Chondrocyte (in vitro differentiated cells): Measurements from ENCODE around the gene RAB27A. TPM values are rescaled to one million over a fixed set of nuclear protein-coding genes. Genes with fewer than 3 reads are reported as not detected.
A peak's percentile ranks its signal among the peaks of the same experiment; 100 is the strongest.
"Not testable (repeated sequence)": the region's sequence is repeated elsewhere in the genome, so short reads cannot be mapped to it uniquely, and the experiment has no call there.

Experiments used
- DNase-seq: peaks from one replicate; pipeline ENCODE4 v3.0.0; 2021; ENCODE audit warnings: mixed read lengths, low spot score
- H3K27ac Mint-ChIP-seq: one replicate; pipeline ENCODE4 v1.8.0; 2021; ENCODE audit warnings: mild to moderate bottlenecking, moderate library complexity, mixed read lengths; ENCODE audit not compliant: unreplicated experiment
- H3K27me3 Mint-ChIP-seq: 2 replicates; pipeline ENCODE4 v1.8.0; 2021; ENCODE audit warnings: low read depth, mixed read lengths
- H3K36me3 Mint-ChIP-seq: 2 replicates; pipeline ENCODE4 v1.8.0; 2021; ENCODE audit warnings: low read depth, mixed read lengths
- H3K4me1 Mint-ChIP-seq: 2 replicates; pipeline ENCODE4 v1.8.0; 2021; ENCODE audit warnings: low read depth, mild to moderate bottlenecking, mixed read lengths
- H3K4me3 Mint-ChIP-seq: one replicate; pipeline ENCODE4 v1.8.0; 2021; ENCODE audit warnings: mild to moderate bottlenecking, moderate library complexity, mixed read lengths; ENCODE audit not compliant: unreplicated experiment
- H3K9me3 Mint-ChIP-seq: 2 replicates; pipeline ENCODE4 v1.8.0; 2021; ENCODE audit warnings: low read depth, mixed read lengths
- CTCF ChIP-seq: fragments of 200-600 bp; sonication (generic); IDR thresholded peaks from 2 replicates; pipeline ENCODE4 v1.5.0; 2021; ENCODE audit warnings: antibody characterized with exemption, mild to moderate bottlenecking, moderate library complexity
- total RNA-seq: library from RNA; stranded (reverse); gene quantifications from 3 replicates; pipeline ENCODE4 v1.2.1, GENCODE V29; 2021

RAB27A gene
- total RNA-seq, 1 donor from 2014 or later = 16.8 TPM

- TF ChIP-seq CTCF = no peak
- no peaks in the 10 kb centered on the region for H3K27me3 Mint-ChIP-seq
- H3K4me3 Mint-ChIP-seq = no peak overlapping the region
- no peak for DNase-seq
- H3K27ac Mint-ChIP-seq = peak overlapping the region; percentile 81
- H3K4me1 Mint-ChIP-seq = peaks cover 8% of the 10 kb centered on the region
- peaks cover 2% of the 10 kb centered on the region for H3K36me3 Mint-ChIP-seq
- H3K9me3 Mint-ChIP-seq = no peaks in the 10 kb centered on the region
Measured at GRCh38 chr15:55253580-55253979, 36.0 kb downstream of the RAB27A start.

- H3K27me3 Mint-ChIP-seq, H3K36me3 Mint-ChIP-seq, H3K4me1 Mint-ChIP-seq, H3K27ac Mint-ChIP-seq, DNase-seq, H3K9me3 Mint-ChIP-seq, H3K4me3 Mint-ChIP-seq: not testable (repeated sequence)
Measured at GRCh38 chr15:55252201-55252600, 37.4 kb downstream of the RAB27A start.

- H3K9me3 Mint-ChIP-seq = no peaks in the 10 kb centered on the region
- H3K4me3 Mint-ChIP-seq = no peak overlapping the region
- peaks cover 8% of the 10 kb centered on the region for H3K4me1 Mint-ChIP-seq
- no peak overlapping the region for H3K27ac Mint-ChIP-seq
- H3K27me3 Mint-ChIP-seq = no peaks in the 10 kb centered on the region
- peaks cover 2% of the 10 kb centered on the region for H3K36me3 Mint-ChIP-seq
- DNase-seq = no peak
- no peak for TF ChIP-seq CTCF
Measured at GRCh38 chr15:55250941-55251340, 38.7 kb downstream of the RAB27A start.

GRCh38 chr15:55250392-55250791 is 39.2 kb downstream of the RAB27A start:
- H3K4me3 Mint-ChIP-seq = no peak overlapping the region
- H3K9me3 Mint-ChIP-seq = no peaks in the 10 kb centered on the region
- peaks cover 2% of the 10 kb centered on the region for H3K36me3 Mint-ChIP-seq
- peaks cover 8% of the 10 kb centered on the region for H3K4me1 Mint-ChIP-seq
- no peak for TF ChIP-seq CTCF
- DNase-seq = no peak
- H3K27me3 Mint-ChIP-seq = no peaks in the 10 kb centered on the region
- H3K27ac Mint-ChIP-seq = no peak overlapping the region

GRCh38 chr15:55249885-55250284 is 39.7 kb downstream of the RAB27A start:
- not testable (repeated sequence) for H3K9me3 Mint-ChIP-seq, H3K27ac Mint-ChIP-seq

GRCh38 chr15:55248895-55249294 is 40.7 kb downstream of the RAB27A start:
- no peak for TF ChIP-seq CTCF
- H3K27me3 Mint-ChIP-seq = no peaks in the 10 kb centered on the region
- H3K36me3 Mint-ChIP-seq = peaks cover 2% of the 10 kb centered on the region
- H3K27ac Mint-ChIP-seq = no peak overlapping the region
- H3K4me1 Mint-ChIP-seq = peaks cover 8% of the 10 kb centered on the region
- no peak for DNase-seq
- no peaks in the 10 kb centered on the region for H3K9me3 Mint-ChIP-seq
- H3K4me3 Mint-ChIP-seq = no peak overlapping the region

More at GRCh38 chr15:55249885-55250284, 39.7 kb downstream of the RAB27A start:
- H3K36me3 Mint-ChIP-seq, H3K27me3 Mint-ChIP-seq, H3K4me3 Mint-ChIP-seq, H3K4me1 Mint-ChIP-seq, DNase-seq: not testable (repeated sequence)
